Coronary artery (tissue), 2 donors: Measurements from ENCODE around the gene PDE6D.

ENCODE experiments used
- DNase-seq: peaks from one replicate; pipeline ENCODE4 v3.0.0-alpha.2; 2017; ENCODE audit warnings: low spot score
- H3K27ac ChIP-seq, 2 donors: fragments of 200-600 bp; sonication (generic); one replicate each; pipeline ENCODE4 v1.5.1; 2016 to 2019
- H3K4me3 ChIP-seq: fragments of 200-600 bp; sonication (generic); 2 replicates; pipeline ENCODE4 v1.5.1; 2016; ENCODE audit warnings: mild to moderate bottlenecking, moderate library complexity
- TF ChIP-seq, protein P1 (sequence below): fragments of 200-600 bp; sonication (generic); IDR thresholded peaks from one replicate; pipeline ENCODE4 v1.5.1; 2019; ENCODE audit warnings: antibody characterized with exemption

The PDE6D gene

GRCh38 chr2:231727621-231728020 lies 53.5 kb downstream of the PDE6D start:
- no peak for DNase-seq
- no peak overlapping the region for H3K4me3 ChIP-seq
- H3K27ac ChIP-seq, result no peak overlapping the region
- TF ChIP-seq, protein P1, sequence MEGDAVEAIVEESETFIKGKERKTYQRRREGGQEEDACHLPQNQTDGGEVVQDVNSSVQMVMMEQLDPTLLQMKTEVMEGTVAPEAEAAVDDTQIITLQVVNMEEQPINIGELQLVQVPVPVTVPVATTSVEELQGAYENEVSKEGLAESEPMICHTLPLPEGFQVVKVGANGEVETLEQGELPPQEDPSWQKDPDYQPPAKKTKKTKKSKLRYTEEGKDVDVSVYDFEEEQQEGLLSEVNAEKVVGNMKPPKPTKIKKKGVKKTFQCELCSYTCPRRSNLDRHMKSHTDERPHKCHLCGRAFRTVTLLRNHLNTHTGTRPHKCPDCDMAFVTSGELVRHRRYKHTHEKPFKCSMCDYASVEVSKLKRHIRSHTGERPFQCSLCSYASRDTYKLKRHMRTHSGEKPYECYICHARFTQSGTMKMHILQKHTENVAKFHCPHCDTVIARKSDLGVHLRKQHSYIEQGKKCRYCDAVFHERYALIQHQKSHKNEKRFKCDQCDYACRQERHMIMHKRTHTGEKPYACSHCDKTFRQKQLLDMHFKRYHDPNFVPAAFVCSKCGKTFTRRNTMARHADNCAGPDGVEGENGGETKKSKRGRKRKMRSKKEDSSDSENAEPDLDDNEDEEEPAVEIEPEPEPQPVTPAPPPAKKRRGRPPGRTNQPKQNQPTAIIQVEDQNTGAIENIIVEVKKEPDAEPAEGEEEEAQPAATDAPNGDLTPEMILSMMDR, result no peak

- TF ChIP-seq, protein P1, result no peak
- H3K27ac ChIP-seq, result no peak overlapping the region
- DNase-seq, result no peak
These were observed 54.8 kb downstream of the PDE6D start for GRCh38 chr2:231726276-231726675.

GRCh38 chr2:231725476-231725875 lies 55.6 kb downstream of the PDE6D start:
- H3K27ac ChIP-seq, result no peak overlapping the region

More at GRCh38 chr2:231726276-231726675, 54.8 kb downstream of the PDE6D start:
- H3K4me3 ChIP-seq, result no peak overlapping the region

GRCh38 chr2:231722721-231723307 lies 58.3 kb downstream of the PDE6D start:
- Histone ChIP-seq H3K27ac (no peak overlapping the region), H3K4me3 (no peak overlapping the region)
- TF ChIP-seq, protein P1, result no peak
- no peak for DNase-seq

More at GRCh38 chr2:231725476-231725875, 55.6 kb downstream of the PDE6D start:
- no peak for DNase-seq
- TF ChIP-seq, protein P1, result no peak
- no peak overlapping the region for H3K4me3 ChIP-seq

DNA sequence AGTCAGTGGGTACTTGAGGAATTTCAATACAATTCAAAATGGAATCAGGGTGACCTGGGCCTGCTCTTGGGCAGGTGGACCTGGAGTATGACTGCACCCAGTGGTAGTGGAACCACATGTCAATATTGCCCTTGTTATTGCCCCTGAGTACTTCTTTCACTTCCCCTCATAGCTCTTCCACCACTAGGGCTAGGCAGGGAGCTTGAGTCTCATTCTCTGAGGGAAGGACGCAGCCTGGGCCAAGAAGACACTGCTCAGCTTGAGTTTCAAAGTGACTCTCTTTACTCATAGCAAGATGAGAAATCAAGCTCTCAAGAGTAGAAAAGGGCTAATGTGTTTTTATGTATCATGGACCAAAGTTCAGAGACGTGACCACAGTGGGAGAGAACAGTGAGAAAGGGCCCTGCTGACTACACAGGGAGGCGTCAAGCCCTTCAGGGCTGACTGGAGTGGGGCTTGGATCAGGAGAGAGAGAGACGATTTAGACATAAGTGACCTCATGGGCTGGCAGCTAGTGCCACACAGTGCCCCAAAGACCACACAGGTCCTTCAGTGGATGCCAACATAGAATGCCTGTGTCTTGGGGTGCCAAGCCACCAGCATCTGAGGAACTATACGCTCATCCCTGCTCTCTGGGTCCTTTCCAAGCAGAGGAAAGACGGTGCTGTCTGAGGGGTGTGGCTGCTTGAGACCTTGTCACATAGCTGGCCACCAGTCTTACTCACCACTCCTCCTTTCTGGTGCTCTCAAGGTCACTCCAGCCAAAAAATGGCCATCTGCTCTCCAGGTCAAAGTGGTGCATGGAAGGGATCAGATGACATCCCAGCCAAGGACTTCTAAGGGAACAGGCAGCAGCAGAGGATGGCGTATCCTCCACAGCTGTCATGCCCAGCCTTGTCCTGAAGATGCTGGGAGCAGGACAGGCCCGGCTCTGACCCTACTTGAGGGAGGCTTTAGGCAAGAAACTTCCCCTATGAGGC lies 59.8 kb downstream of the PDE6D start:
- no peak for DNase-seq
- no peak overlapping the region for H3K4me3 ChIP-seq
- H3K27ac ChIP-seq, result no peak overlapping the region
- TF ChIP-seq, protein P1, result no peak

DNA sequence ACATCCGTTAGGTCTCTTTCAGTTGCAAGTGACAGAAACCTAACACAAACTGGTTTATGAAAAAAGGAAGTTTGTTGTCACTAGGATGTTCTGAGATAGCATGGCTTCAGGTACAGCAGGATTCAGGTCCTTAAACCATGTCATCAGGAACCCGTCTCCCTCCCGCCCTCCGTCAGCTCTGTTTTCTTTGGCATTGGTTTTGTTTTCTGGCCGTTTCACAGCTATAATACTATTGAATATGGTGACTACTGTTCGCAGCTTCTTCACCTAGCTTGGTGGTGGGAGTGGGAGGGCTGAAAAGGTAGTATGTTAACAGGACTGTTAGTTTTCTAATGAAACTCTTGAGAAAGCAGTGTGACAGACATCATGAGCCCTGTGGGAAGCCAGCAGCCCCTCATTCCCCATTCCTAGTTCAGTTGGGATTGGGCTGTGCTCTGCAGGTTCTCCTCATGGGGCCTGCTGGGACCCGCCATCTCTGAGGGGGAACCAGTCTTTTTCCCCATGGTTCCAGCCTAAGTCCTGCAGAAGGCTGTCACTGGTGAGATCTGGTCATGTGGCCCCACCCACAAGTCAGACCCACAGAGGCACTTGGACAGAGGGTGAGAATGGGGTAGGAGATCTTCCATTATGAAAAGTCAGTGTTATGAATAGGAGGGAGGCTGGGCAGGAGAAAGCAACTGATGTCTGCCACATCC lies 60.6 kb downstream of the PDE6D start:
- TF ChIP-seq, protein P1, result no peak
- no peak overlapping the region for H3K4me3 ChIP-seq
- H3K27ac ChIP-seq, result no peak overlapping the region
- no peak for DNase-seq
